Activated CD4-positive, alpha-beta T cell treated with anti-CD3 and anti-CD28 coated beads, Interleukin-2, amount 10 ng/mL, durations not matched to agents 24 days and 14 days (primary cell): ENCODE results near the gene IDH3B. TPM values are rescaled to one million over a fixed set of nuclear protein-coding genes. Genes with fewer than 3 reads are reported as not detected.

Experiments used
- DNase-seq: peaks from one replicate; pipeline ENCODE4 v3.0.0; 2022
- H3K27ac Mint-ChIP-seq: one replicate; pipeline ENCODE4 v1.8.0; 2022; ENCODE audit warnings: mild to moderate bottlenecking, mixed read lengths
- H3K27me3 Mint-ChIP-seq: one replicate; pipeline ENCODE4 v1.8.0; 2022; ENCODE audit warnings: mixed read lengths
- H3K36me3 Mint-ChIP-seq: one replicate; pipeline ENCODE4 v1.8.0; 2022; ENCODE audit warnings: low read depth, mild to moderate bottlenecking, mixed read lengths
- H3K4me1 Mint-ChIP-seq: one replicate; pipeline ENCODE4 v1.8.0; 2021; ENCODE audit warnings: mixed read lengths
- H3K4me3 Mint-ChIP-seq: one replicate; pipeline ENCODE4 v1.8.0; 2022; ENCODE audit warnings: mild to moderate bottlenecking, moderate library complexity, mixed read lengths
- H3K9me3 Mint-ChIP-seq: one replicate; pipeline ENCODE4 v1.8.0; 2021; ENCODE audit warnings: mixed read lengths
- intact Hi-C: fragments of 100-400 bp; cut with micrococcal nuclease; formaldehyde crosslinking; loops from one replicate; pipeline ENCODE4 v1.15.1; 2023
- total RNA-seq: library from RNA; stranded (reverse); gene quantifications from 2 replicates; pipeline ENCODE4 v1.2.3, GENCODE V29; 2022

Gene IDH3B
- total RNA-seq, 1 donor from 2014 or later, result 127 TPM

- H3K4me3 Mint-ChIP-seq, result no peak overlapping the region
- DNase-seq, result no peak
- H3K9me3 Mint-ChIP-seq, result no peaks in the 10 kb centered on the region
- H3K27ac Mint-ChIP-seq, result no peak overlapping the region
- no peaks in the 10 kb centered on the region for H3K4me1 Mint-ChIP-seq
- H3K36me3 Mint-ChIP-seq, result peaks cover 6% of the 10 kb centered on the region
- intact Hi-C loops, result no loop called here
- no peaks in the 10 kb centered on the region for H3K27me3 Mint-ChIP-seq
These were observed 23.1 kb downstream of the IDH3B start for GRCh38 chr20:2640899-2641298.

GRCh38 chr20:2640260-2640659 lies 23.8 kb downstream of the IDH3B start:
- no peak for DNase-seq
- Mint-ChIP-seq H3K4me3 (no peak overlapping the region), H3K4me1 (no peaks in the 10 kb centered on the region), H3K27me3 (no peaks in the 10 kb centered on the region), H3K9me3 (no peaks in the 10 kb centered on the region), H3K36me3 (peaks cover 6% of the 10 kb centered on the region), H3K27ac (no peak overlapping the region)
- intact Hi-C loops, result no loop called here

GRCh38 chr20:2637246-2637645 lies 26.8 kb downstream of the IDH3B start:
- intact Hi-C loops, result no loop called here
- Mint-ChIP-seq H3K4me1 (no peaks in the 10 kb centered on the region), H3K4me3 (no peak overlapping the region), H3K9me3 (no peaks in the 10 kb centered on the region), H3K27me3 (peaks cover 16% of the 10 kb centered on the region), H3K36me3 (peaks cover 3% of the 10 kb centered on the region), H3K27ac (no peak overlapping the region)
- DNase-seq, result no peak

GRCh38 chr20:2633381-2633780 lies 30.6 kb downstream of the IDH3B start:
- Mint-ChIP-seq H3K27ac (no peak overlapping the region), H3K9me3 (no peaks in the 10 kb centered on the region), H3K36me3 (no peaks in the 10 kb centered on the region), H3K4me3 (no peak overlapping the region), H3K4me1 (no peaks in the 10 kb centered on the region), H3K27me3 (peaks cover 33% of the 10 kb centered on the region)
- DNase-seq, result no peak
- intact Hi-C loops, result no loop called here

- H3K9me3 Mint-ChIP-seq, result no peaks in the 10 kb centered on the region
- H3K27me3 Mint-ChIP-seq, result peaks cover 43% of the 10 kb centered on the region
- no peak for DNase-seq
- intact Hi-C loops, result no loop called here
- H3K4me3 Mint-ChIP-seq, result no peak overlapping the region
- H3K27ac Mint-ChIP-seq, result no peak overlapping the region
- H3K4me1 Mint-ChIP-seq, result no peaks in the 10 kb centered on the region
- no peaks in the 10 kb centered on the region for H3K36me3 Mint-ChIP-seq
These were observed 32.8 kb downstream of the IDH3B start for GRCh38 chr20:2631228-2631627.

GRCh38 chr20:2626853-2627541 lies 37.0 kb downstream of the IDH3B start:
- Mint-ChIP-seq H3K27me3 (peaks cover 34% of the 10 kb centered on the region), H3K4me1 (no peaks in the 10 kb centered on the region), H3K4me3 (no peak overlapping the region), H3K36me3 (no peaks in the 10 kb centered on the region), H3K9me3 (no peaks in the 10 kb centered on the region), H3K27ac (no peak overlapping the region)
- DNase-seq, result no peak
- intact Hi-C loops, result no loop called here

- Mint-ChIP-seq H3K9me3 (no peaks in the 10 kb centered on the region), H3K4me1 (peaks cover 2% of the 10 kb centered on the region), H3K36me3 (no peaks in the 10 kb centered on the region), H3K27me3 (peaks cover 25% of the 10 kb centered on the region), H3K27ac (no peak overlapping the region), H3K4me3 (no peak overlapping the region)
- intact Hi-C loops, result no loop called here
- no peak for DNase-seq
These were observed 39.0 kb downstream of the IDH3B start for GRCh38 chr20:2625062-2625461.

- intact Hi-C loops, result no loop called here
- Mint-ChIP-seq H3K36me3 (no peaks in the 10 kb centered on the region), H3K27ac (no peak overlapping the region), H3K4me3 (no peak overlapping the region), H3K4me1 (peaks cover 2% of the 10 kb centered on the region), H3K27me3 (peaks cover 26% of the 10 kb centered on the region), H3K9me3 (no peaks in the 10 kb centered on the region)
- DNase-seq, result no peak
These were observed 39.8 kb downstream of the IDH3B start for GRCh38 chr20:2624190-2624589.

GRCh38 chr20:2619961-2620595 lies 43.9 kb downstream of the IDH3B start:
- Mint-ChIP-seq H3K27me3 (peaks cover 20% of the 10 kb centered on the region), H3K4me1 (peaks cover 2% of the 10 kb centered on the region), H3K9me3 (no peaks in the 10 kb centered on the region), H3K36me3 (no peaks in the 10 kb centered on the region), H3K4me3 (no peak overlapping the region), H3K27ac (no peak overlapping the region)
- intact Hi-C loops, result no loop called here
- DNase-seq, result no peak

GRCh38 chr20:2619337-2619736 lies 44.7 kb downstream of the IDH3B start:
- Mint-ChIP-seq H3K4me3 (no peak overlapping the region), H3K4me1 (peaks cover 2% of the 10 kb centered on the region), H3K27ac (no peak overlapping the region), H3K27me3 (peaks cover 21% of the 10 kb centered on the region), H3K36me3 (no peaks in the 10 kb centered on the region), H3K9me3 (no peaks in the 10 kb centered on the region)
- DNase-seq, result no peak
- intact Hi-C loops, result no loop called here

GRCh38 chr20:2618815-2619214 lies 45.2 kb downstream of the IDH3B start:
- no peaks in the 10 kb centered on the region for H3K36me3 Mint-ChIP-seq
- peaks cover 2% of the 10 kb centered on the region for H3K4me1 Mint-ChIP-seq
- no peak for DNase-seq
- intact Hi-C loops, result no loop called here
- H3K9me3 Mint-ChIP-seq, result no peaks in the 10 kb centered on the region
- peaks cover 21% of the 10 kb centered on the region for H3K27me3 Mint-ChIP-seq
- H3K4me3 Mint-ChIP-seq, result no peak overlapping the region
- no peak overlapping the region for H3K27ac Mint-ChIP-seq

- Mint-ChIP-seq H3K4me3 (no peak overlapping the region), H3K4me1 (peaks cover 2% of the 10 kb centered on the region), H3K36me3 (no peaks in the 10 kb centered on the region), H3K9me3 (no peaks in the 10 kb centered on the region), H3K27me3 (peaks cover 22% of the 10 kb centered on the region), H3K27ac (no peak overlapping the region)
- no peak for DNase-seq
- intact Hi-C loops, result no loop called here
These were observed 46.8 kb downstream of the IDH3B start for GRCh38 chr20:2617099-2617714.

- Mint-ChIP-seq H3K27me3 (peaks cover 22% of the 10 kb centered on the region), H3K36me3 (no peaks in the 10 kb centered on the region), H3K27ac (no peak overlapping the region), H3K4me3 (no peak overlapping the region), H3K9me3 (no peaks in the 10 kb centered on the region), H3K4me1 (peaks cover 2% of the 10 kb centered on the region)
- intact Hi-C loops, result no loop called here
- no peak for DNase-seq
These were observed 47.4 kb downstream of the IDH3B start for GRCh38 chr20:2616634-2617033.

GRCh38 chr20:2612073-2612472 lies 51.9 kb downstream of the IDH3B start:
- H3K4me3 Mint-ChIP-seq, result no peak overlapping the region
- no peak overlapping the region for H3K27ac Mint-ChIP-seq
- DNase-seq, result no peak
- H3K36me3 Mint-ChIP-seq, result peaks cover 2% of the 10 kb centered on the region
- no peaks in the 10 kb centered on the region for H3K4me1 Mint-ChIP-seq
- intact Hi-C loops, result no loop called here
- peaks cover 22% of the 10 kb centered on the region for H3K27me3 Mint-ChIP-seq
- H3K9me3 Mint-ChIP-seq, result no peaks in the 10 kb centered on the region
